Mesenteric fat pad (tissue), 1 donor: Measurements from ENCODE around the gene ITPR2. TPM values are rescaled to one million over a fixed set of nuclear protein-coding genes. Genes with fewer than 3 reads are reported as not detected.

ENCODE experiments used
- DNase-seq: peaks from one replicate; pipeline ENCODE4 v3.0.0-alpha.2; 2020; ENCODE audit warnings: low spot score
- total RNA-seq: library from RNA; stranded (reverse); fragmentation: NEBNext Ultra II Directional; extraction: Animal tissue kit (Norgen Biotek cat#: 25700); gene quantifications from one replicate; pipeline ENCODE4 v1.2.1, GENCODE V29; 2021
- donor health status: DM: yes; HTN: yes; CAD: no.

ITPR2 gene
- total RNA-seq, 1 donor from 2014 or later, result 71.3 TPM

DNA sequence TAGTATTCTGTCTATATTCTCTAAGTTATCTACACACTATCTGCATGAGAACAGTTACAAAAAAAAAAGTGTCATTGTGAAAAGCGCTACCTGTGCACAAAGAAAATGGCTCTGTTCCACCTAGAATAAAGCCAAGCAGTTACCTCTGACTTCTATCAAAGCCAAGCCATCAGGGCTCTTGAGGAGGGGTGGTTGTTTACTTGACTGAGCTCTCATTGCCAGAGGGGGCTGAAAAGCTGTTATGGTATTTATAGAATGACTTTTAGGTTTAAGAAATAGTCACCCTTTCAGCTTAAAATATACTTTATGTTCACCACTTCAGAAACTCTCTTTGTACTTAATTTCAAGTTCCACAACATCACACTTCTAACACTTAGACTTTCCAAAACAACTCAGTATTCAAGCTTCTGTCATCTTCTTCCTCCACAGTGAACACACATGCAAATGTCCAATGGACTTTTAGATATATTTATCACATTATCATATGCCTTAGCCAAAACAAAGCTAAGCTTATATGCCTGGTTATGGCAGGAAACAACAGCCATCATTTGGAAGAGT is 7.5 kb downstream of the ITPR2 start:
- no peak for DNase-seq

DNA sequence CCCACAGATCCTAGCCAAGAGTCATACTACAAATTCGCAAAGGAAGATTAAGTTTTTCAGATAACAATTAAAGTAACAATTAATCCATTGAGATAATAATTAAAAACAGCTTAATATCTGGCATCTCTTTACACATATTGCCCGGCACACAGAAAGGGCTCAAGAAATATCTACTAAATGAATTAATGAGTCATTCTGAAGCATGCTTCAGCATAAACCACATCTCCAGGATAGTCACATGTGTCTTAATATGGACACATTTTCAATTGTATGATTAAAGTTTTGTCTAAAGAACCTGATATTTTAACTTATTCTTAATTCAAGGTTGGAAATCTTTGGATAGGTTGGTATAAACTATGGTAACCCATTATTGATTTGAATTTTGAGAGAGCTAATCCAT is 9.6 kb downstream of the ITPR2 start:
- no peak for DNase-seq

DNA sequence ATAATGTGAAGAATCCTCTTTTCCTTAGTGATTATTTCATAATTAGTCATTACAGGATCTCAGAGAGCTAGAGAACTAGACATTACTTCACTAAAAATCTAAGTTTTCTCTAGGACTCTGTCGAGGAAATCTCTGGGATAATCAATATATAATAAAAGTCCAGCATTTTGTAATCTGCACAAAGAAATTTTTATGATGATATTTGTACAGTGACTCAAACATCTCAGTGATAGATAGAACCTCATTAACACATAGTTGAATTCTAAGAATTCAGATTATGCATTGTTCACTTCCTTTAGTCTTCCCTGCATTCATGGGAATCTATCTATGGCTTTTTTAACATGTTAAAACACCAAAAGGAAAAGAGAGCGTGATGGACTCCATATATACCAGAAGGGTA is 11.0 kb downstream of the ITPR2 start:
- no peak for DNase-seq

DNA sequence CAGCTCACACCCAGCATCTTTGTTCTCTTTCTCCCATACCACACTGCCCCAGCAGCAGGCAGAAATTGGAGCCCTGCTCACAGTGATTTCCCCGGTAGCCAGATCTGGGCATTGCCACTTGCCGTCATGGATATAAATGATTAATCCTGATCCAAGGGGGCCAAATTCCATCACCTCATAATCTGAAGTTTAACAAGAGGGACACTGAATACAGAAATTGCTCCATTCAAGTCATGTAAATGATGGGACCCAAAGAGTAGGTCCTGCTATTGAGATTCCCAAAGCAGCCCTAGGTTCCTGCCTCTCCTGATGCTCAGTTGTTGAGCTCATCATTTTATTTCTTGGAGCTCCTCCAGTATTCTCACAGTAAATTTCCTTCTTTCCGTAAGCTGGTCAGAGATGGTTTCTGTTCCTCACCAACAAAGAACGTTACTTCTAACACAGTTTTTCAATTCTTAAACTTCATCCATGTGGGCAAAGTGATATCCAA is 11.7 kb downstream of the ITPR2 start:
- no peak for DNase-seq

DNA sequence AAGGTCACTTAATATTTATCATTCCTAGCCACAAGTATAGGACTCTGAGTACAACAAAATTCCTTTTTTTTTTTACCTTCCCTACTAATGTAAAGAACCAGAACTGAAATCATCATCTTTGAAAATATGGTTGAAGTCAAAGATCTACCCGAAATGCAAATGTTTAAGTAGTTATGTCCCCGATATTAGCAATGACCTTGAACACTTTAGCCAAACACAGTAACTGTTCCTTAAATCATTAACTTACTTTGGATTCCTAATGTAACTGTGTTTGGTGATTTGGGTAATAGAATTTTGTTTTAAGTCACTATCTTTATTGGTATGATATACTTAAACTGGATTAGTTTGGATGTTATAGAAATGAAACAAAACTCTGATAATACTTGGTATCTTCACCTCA is 14.4 kb downstream of the ITPR2 start:
- no peak for DNase-seq

DNA sequence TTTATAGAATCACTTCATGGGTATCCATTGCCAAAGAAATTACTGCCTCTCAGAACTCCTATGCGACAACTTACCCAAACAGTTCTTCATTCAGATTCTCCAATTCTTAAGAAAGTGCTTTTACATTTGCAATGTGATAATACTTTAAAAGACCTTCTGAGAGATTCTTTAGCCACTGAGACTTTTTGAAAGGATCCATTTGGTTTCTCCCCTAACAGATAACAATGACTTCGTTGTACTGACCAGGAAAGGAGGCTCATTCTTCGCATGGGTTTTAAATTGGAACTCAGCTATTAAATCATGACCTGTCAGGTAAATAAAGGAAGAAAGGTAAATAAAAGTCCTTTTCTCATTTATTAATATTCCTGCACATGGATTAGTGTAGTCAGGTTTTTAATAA is 14.8 kb downstream of the ITPR2 start:
- no peak for DNase-seq

DNA sequence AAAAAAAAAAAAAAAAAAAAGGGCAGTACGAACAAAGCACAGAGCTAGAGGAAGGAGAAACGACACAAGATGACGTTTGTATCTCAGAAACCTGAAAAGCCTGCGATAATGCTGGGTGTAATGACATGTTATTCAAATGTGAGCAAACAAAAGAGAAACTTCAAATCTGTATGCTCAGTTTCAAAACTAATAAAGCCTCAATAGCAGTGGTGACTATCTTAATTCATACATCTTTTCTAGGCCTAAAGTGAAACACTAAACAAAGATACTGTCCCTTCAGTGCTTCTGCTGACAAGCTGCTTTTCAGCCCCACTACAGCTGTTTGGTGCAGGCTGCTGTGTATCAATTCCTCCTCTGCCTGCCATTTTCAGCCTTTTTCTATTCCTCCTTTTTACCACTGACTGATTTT is 15.8 kb downstream of the ITPR2 start:
- no peak for DNase-seq

DNA sequence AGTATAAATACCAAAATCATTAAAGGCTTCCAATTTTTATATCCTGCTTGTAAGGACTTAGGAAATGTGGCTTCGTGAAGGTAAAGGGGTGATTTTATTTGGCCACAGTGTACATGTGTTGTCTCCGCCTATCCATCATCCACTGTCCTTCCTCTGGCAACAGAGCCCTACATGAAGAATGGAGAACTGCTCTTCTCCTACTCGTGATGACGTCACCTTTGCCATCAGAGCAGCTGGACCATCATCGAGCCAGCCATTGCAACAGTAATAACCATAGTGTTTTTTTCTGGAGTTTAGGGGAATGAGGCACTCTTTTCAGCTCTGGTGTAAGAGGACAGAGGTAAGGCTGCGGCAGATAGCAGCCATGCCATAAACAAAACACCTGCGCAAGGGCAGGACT is 19.2 kb downstream of the ITPR2 start:
- DNase-seq, result no peak

DNA sequence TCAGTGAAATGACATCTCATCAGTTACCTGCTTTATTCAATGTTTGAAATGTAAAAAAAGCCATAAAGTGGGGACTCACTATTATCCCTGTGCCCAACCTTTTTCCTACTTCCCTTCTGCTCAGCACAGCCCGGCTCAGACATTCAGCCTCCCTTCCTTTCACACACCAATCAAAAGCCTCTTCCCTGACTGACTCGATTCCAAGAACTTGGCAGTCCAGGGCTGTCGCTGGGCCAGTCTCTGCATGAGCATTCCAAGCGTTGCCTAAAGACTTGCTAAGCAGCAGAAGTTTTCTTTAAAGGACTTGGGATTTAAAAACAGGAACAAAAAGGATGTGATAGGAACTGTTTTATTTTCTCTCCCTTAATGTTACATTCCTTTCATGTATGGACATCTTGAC is 22.7 kb downstream of the ITPR2 start:
- DNase-seq, result no peak

DNA sequence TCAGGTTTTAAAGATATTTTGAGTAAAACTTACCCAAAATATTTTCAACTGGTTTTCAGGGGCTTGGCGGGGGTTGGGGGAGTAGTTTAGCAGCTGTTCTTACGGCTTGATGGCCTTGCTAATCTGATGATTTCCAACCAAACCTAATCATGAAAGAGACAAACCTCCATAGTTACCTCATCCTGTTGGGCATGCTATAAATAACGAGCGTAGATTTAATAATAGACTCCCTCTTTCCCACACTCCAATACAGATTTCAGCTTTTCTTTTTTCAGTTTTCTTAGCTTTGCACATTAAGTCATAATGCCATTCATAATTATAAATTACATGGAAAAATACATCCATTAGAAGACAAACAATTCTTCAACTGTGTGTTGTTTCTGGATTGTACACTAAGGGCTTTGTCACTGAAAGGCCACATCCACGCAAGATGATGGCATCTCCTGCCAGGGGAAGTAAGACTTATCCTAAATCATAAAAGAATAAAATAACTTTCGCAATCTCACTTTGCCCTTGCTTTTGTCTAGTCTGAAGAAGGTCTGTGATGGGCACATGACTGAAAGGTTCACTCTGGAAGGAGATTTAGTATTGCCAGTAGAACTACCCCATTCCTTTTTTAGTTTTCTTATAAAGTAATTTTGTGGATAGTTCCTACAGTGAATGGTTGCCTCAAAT is 23.2 kb downstream of the ITPR2 start:
- DNase-seq, result no peak

DNA sequence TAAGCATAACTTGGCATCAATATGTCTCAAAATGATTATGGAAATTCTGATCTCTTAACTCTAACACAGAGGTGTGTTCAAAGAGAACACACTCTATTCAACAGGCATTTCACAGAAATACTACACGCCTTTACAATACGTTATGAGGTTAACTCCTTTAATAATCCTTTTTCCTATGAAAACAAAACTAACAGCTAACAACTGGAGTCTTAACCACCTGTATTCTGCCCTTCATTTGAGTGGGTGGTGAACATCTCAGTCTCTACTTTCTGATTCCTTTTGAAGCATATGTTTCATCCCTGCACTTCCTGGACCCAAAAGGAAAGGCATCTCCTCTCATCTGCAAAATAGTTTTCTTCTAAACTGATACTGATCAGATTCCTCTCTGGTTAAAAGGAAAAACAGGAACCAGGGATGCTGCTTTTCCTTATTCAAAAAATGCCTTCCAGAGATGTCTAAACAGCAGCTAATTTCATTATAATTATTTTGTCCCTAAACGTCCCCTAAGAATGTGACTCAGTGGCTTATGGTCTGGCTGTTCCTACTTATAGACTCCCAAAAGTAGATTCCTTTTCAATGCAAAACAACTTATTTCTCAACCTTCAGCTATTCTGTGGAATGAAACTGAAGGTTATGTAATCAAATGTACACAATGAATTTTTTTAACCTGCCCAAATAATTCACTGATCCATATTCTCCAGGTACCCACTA is 24.1 kb downstream of the ITPR2 start:
- no peak for DNase-seq

DNA sequence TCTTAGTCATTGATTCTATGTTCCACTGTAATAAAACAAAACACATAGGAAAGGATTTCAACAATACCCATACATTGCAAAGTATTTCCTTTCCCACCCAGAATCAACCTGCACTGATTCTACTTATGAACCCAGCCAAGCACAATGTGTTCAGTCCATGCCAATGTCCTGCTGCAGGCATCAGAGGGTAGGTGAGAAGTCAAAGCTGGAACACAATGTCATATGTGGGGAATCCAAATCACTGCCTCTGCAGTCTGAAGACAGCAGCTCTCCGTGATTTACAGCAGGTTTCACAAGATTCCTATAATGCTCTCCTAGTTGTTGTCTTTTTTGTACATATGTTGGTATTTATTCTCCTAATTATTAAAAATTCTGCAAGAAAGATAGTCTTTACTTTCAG is 25.7 kb downstream of the ITPR2 start:
- no peak for DNase-seq

DNA sequence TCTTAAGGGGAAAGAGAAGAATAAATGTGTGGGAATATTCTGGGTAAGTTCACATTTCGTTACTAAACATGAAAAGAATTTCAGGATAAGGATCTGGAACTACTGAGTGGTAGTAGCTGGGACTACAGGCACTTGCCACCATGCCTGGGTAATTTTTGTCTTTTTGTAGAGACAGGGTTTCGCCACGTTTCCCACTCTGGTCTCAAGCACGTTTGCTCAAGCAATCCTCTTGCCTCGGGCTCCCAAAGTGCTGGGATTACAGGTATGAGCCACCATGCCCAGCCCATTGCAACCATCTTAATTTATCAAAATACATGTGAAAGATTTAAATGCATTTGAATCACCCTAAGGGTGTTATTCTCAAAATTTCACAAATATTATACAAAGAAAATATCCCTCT is 26.4 kb downstream of the ITPR2 start:
- no peak for DNase-seq

DNA sequence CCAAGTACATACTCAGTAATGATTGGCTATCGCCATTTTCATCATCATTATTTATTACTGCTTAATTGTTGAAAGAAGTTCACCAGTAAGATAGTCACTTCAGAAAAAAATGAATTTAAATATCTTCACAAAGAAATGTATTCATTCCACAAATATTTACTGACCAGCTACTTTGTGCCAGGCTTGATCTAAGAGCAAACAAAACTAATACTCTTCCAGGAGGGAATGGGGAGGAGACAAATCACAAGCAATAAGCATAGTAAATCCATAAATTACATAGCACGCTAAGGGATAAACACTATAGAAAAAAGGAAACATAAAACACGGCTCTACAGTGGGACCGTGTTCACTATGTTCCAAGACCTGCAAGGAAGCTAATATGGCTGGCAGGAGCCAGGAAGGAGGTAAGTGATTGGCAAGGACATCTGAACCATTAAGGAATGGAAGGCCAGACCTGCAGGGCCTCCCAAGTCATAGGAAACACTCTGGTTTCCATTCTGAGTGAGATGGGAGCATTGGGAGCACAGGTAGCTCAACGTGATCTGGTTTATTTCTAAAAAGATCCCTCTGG is 27.5 kb downstream of the ITPR2 start:
- no peak for DNase-seq

DNA sequence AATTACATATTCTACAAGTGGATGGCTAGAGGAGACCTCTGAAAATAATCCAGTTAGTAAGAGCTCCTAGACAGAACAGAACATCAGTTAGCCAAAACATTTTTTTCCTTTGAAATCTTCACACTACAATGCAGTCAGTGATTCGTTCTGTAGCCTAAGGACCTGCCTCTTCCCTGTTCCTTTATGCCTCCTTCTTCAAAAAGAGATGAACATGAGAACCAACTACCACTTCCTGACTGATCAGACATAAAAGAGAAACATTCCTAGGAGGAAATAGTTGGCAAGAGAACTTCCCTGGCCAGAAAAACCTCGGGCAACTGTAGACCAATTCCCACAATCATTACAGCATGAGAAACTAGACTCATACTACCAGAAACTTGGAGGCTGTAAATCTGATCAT is 29.4 kb downstream of the ITPR2 start:
- DNase-seq, result no peak

DNA sequence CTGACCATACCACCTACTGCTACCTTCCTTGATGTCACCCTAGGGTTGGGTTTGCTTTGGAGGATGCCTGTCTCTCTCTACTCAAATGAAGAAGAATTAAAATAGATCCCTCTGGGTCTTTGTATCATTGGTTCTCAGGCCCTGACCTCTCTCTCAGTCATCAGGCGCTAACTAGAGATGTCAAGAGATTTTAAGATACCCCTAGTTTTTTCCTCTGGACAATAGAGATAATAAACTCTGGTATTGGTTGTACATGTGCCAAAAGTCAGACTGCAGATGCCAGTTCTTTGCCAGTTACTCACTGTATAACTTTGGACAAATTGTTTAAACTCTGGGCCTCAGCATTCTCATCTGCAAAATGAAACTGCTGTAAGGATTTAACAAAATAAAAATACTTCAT is 31.5 kb downstream of the ITPR2 start:
- DNase-seq, result no peak

DNA sequence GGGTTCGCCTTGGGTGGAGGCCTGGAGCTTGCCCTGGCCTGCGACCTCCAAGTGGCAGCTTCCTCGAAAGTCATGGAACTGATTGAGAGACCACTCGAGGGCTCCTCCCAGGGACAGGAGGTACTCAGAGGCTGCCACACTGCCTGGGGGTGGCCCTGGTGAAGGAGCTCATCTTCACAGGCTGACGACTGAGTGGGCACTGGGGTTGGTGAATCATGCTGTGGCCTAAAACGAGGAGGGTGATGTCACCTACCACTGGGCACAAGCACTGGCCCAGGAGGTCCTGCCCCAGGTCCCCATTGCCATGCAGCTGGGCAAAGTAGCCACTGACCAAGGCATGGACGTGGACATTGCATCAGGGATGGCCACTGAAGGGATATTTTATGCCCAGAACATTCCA is 32.1 kb downstream of the ITPR2 start:
- DNase-seq, result no peak

DNA sequence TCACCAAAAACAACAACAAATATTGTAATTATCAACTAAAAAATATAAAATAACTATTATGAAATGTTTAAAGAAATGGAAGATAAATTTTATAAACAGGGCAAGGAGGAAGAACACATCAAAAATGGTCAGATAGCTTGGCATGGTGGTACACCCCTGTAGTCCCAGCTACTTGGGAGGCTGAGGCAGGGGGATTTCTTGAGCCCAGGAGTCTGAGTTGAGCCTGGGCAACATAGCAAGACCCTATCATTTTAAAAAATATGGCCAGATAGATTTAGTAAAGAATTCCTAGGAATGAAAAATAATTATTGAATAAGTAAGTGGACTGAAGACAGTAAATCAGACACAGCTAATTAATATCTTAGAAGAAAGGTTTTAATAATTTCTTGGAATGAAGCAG is 32.6 kb downstream of the ITPR2 start:
- no peak for DNase-seq

DNA sequence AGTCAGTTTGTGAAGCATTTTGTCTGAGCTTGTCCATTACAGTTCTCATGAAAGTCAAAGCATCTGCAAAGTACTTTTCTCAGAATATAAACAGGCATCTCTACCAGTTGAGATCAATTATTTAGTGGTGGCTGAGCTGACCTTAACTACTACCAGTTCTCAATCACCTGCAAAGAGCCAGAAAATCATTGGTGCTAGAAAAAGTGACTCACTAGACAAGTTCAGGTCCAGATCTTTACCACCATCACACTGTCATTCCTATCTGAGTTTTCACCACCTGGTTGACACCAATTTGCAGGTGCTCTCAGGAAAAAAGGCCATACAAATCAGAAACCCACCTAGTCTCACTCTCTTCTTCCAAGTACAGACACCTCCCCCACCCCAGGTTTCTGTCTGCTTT is 33.3 kb downstream of the ITPR2 start:
- DNase-seq, result no peak

DNA sequence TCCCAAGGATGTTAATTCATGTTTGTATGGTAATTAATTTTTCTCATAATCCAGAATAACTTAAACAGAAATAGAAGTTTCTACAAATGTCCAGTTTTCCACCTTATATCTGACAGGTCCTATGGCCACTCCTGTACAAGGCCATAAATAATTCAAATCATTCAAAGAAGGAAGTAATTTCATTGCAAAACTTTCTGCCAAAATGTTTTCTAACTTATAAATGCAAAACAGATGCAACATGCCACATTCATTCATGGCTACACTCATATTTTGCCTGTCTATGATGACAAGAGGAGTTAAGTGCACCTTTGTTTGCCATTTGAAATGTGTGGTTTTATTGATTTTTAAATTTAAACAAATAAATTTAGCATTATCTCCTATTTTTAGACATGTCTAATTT is 34.4 kb downstream of the ITPR2 start:
- no peak for DNase-seq

DNA sequence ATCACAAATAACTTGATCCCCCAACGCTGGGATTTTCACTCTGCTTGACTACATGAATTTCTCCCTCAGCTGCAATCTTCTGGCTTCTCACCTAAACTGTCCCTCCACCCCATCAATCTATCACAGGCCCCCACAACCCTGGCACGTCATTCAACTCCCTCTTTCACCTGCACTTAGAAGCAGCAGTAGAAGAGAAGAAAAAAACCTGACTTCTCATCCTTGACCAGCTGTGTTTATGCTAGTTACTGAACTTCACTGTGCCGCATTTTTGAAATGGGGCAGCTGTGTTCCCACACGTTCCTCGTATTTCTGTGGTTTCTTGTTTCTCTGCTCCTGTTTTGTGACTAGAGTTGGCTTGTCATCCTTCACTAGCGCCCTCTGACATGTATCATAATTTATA is 35.0 kb downstream of the ITPR2 start:
- DNase-seq, result no peak

DNA sequence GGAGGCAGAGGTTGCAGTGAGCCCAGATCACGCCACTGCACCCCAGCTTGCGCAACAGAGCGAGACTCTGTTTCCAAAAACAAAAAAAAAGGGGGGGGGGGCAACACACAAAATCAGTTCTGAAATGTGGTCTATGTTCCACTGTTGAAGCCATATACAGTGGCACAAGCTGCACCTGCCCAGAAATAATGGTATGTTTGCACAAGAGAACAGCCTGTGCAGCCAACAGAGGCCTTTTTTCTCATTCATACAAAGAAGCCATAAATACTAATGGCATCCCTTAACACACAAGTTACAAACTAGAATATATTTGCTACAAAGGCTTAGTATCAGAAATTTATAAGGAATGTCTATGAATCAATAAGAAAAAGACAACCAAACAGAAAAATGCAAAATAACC is 37.1 kb downstream of the ITPR2 start:
- DNase-seq, result no peak
